Fibroblast of lung (primary cell): ENCODE measurements around the gene NEK2. TPM values are rescaled to one million over a fixed set of nuclear protein-coding genes. Genes with fewer than 3 reads are reported as not detected.
A peak's percentile ranks its signal among the peaks of the same experiment; 100 is the strongest.

Source experiments
- DNase-seq, 2 donors: peaks; one replicate each; pipeline versions ENCODE4 v3.0.0 to v3.0.0-alpha.2; 2010; ENCODE audit warnings: low read depth in 2 of 2
- H2AFZ ChIP-seq: 2 replicates; pipeline ENCODE4 v1.5.1; 2012; ENCODE audit warnings: low read length, control low read depth, inconsistent platforms
- H3K27ac ChIP-seq: 2 replicates; pipeline ENCODE4 v1.5.1; 2011; ENCODE audit warnings: low read length, control low read depth; ENCODE audit not compliant: insufficient read depth
- H3K27me3 ChIP-seq: 2 replicates; pipeline ENCODE4 v1.5.1; 2011; ENCODE audit warnings: mild to moderate bottlenecking, low read length; ENCODE audit not compliant: control insufficient read depth, insufficient read depth
- H3K36me3 ChIP-seq: 2 replicates; pipeline ENCODE4 v1.5.1; 2011; ENCODE audit warnings: low read length; ENCODE audit not compliant: control insufficient read depth, insufficient read depth
- H3K4me1 ChIP-seq: 2 replicates; pipeline ENCODE4 v1.5.1; 2011; ENCODE audit warnings: low read length; ENCODE audit not compliant: control insufficient read depth, insufficient read depth; ENCODE audit errors: extremely low read depth
- H3K4me2 ChIP-seq: 2 replicates; pipeline ENCODE4 v1.5.1; 2011; ENCODE audit warnings: low read length, control low read depth; ENCODE audit not compliant: insufficient read depth; ENCODE audit errors: extremely low read depth
- H3K4me3 ChIP-seq, 4 experiments: fragments of 200-600 bp in 1 of 4; sonication (generic) in 1 of 4; replicated peaks in 1 of 4; 2 replicates each; pipeline ENCODE4 v1.5.1; 2011 to 2016; ENCODE audit warnings: low read length in 4 of 4, low read depth in 3 of 4, mild to moderate bottlenecking in 3 of 4, control low read depth in 2 of 4, inconsistent platforms in 1 of 4, mixed read lengths in 1 of 4; ENCODE audit not compliant: insufficient read depth in 1 of 4; ENCODE audit errors: control extremely low read depth in 1 of 4
- H3K79me2 ChIP-seq: 2 replicates; pipeline ENCODE4 v1.5.1; 2012; ENCODE audit warnings: mild to moderate bottlenecking, low read length, inconsistent platforms; ENCODE audit not compliant: control insufficient read depth, insufficient read depth
- H3K9ac ChIP-seq: 2 replicates; pipeline ENCODE4 v1.5.1; 2011; ENCODE audit warnings: mild to moderate bottlenecking, low read length, control low read depth; ENCODE audit not compliant: insufficient read depth
- H3K9me3 ChIP-seq: 2 replicates; pipeline ENCODE4 v1.5.1; 2012; ENCODE audit warnings: low read depth, low read length; ENCODE audit not compliant: control insufficient read depth, insufficient read depth
- H4K20me1 ChIP-seq: 2 replicates; pipeline ENCODE4 v1.5.1; 2011; ENCODE audit warnings: low read length; ENCODE audit not compliant: control insufficient read depth, insufficient read depth; ENCODE audit errors: extremely low read depth
- CTCF ChIP-seq, 2 donors: IDR thresholded peaks in 1 of 2; conservative IDR thresholded peaks in 1 of 2; 1 replicate in 1 of 2; 2 replicates in 1 of 2; pipeline ENCODE4 v1.5.1; 2011 to 2012; ENCODE audit warnings: low read length in 2 of 2, control low read depth in 1 of 2, inconsistent platforms in 1 of 2, low read depth in 1 of 2, mild to moderate bottlenecking in 1 of 2
- EZH2 ChIP-seq: IDR thresholded peaks from 2 replicates; pipeline ENCODE4 v1.5.1; 2012; ENCODE audit warnings: low read length, control low read depth, mild to moderate bottlenecking; ENCODE audit errors: missing control alignments
- polyA plus RNA-seq, 2 donors: library from polyadenylated mRNA; depleted of rRNA in 1 of 2; stranded (reverse) in 1 of 2; unstranded in 1 of 2; fragments of >200 nt; gene quantifications; 2 replicates each; pipeline ENCODE4 v1.2.1, GENCODE V29; 2011 to 2012; ENCODE audit warnings: missing spikeins in 1 of 2
- total RNA-seq: library from RNA; depleted of rRNA; stranded (reverse); fragments of >200 nt; gene quantifications from 2 replicates; pipeline ENCODE4 v1.2.1, GENCODE V29; 2014

The NEK2 gene
- total and polyA plus RNA-seq, 2 donors (not counting 1 experiment from before 2014, with no cell fraction given), result 6.8 to 12.7 TPM

- no peaks in the 10 kb centered on the region for H3K79me2 ChIP-seq
- no peak overlapping the region for H3K4me3 ChIP-seq
- H3K27ac ChIP-seq, result no peak overlapping the region
- peak overlapping the region; percentile 60 for H2AFZ ChIP-seq
- peaks cover 6% of the 10 kb centered on the region for H3K4me1 ChIP-seq
- H3K9ac ChIP-seq, result no peak overlapping the region
- H3K4me2 ChIP-seq, result no peak overlapping the region
- H3K27me3 ChIP-seq, result no peaks in the 10 kb centered on the region
- no peaks in the 10 kb centered on the region for H3K36me3 ChIP-seq
- H3K9me3 ChIP-seq, result no peaks in the 10 kb centered on the region
- no peaks in the 10 kb centered on the region for H4K20me1 ChIP-seq
- peak; percentile 39 to 62 for DNase-seq
- TF ChIP-seq EZH2 (no peak), CTCF (conservative IDR thresholded peaks at IDR 0.05 in 1 of 2, IDR thresholded peaks at IDR 0.05 in 1 of 2; ENCODE audit: low read depth in 1 of 2, low read length in 2 of 2) (no peak)
These were observed 59.0 kb downstream of the NEK2 start for GRCh38 chr1:211616231-211616964.

- no peaks in the 10 kb centered on the region for H3K27me3 ChIP-seq
- H3K79me2 ChIP-seq, result no peaks in the 10 kb centered on the region
- TF ChIP-seq EZH2 (no peak), CTCF (conservative IDR thresholded peaks at IDR 0.05 in 1 of 2, IDR thresholded peaks at IDR 0.05 in 1 of 2; ENCODE audit: low read depth in 1 of 2, low read length in 2 of 2) (no peak)
- H2AFZ ChIP-seq, result no peak overlapping the region
- no peaks in the 10 kb centered on the region for H4K20me1 ChIP-seq
- H3K4me3 ChIP-seq, result no peak overlapping the region
- H3K9me3 ChIP-seq, result no peaks in the 10 kb centered on the region
- H3K27ac ChIP-seq, result no peak overlapping the region
- H3K36me3 ChIP-seq, result no peaks in the 10 kb centered on the region
- no peak overlapping the region for H3K4me2 ChIP-seq
- no peak for DNase-seq
- H3K9ac ChIP-seq, result no peak overlapping the region
- peaks cover 6% of the 10 kb centered on the region for H3K4me1 ChIP-seq
These were observed 60.8 kb downstream of the NEK2 start for GRCh38 chr1:211614615-211615014.

GRCh38 chr1:211613951-211614350, 61.5 kb downstream of the NEK2 start:
- Histone ChIP-seq H2AFZ (no peak overlapping the region), H3K79me2 (no peaks in the 10 kb centered on the region), H3K9me3 (no peaks in the 10 kb centered on the region), H3K4me3 (no peak overlapping the region), H3K27me3 (no peaks in the 10 kb centered on the region), H3K36me3 (no peaks in the 10 kb centered on the region), H4K20me1 (no peaks in the 10 kb centered on the region), H3K27ac (peak overlapping the region; percentile 35), H3K4me2 (no peak overlapping the region), H3K4me1 (peaks cover 6% of the 10 kb centered on the region), H3K9ac (no peak overlapping the region)
- TF ChIP-seq CTCF (conservative IDR thresholded peaks at IDR 0.05 in 1 of 2, IDR thresholded peaks at IDR 0.05 in 1 of 2; ENCODE audit: low read depth in 1 of 2, low read length in 2 of 2) (no peak), EZH2 (no peak)
- peak in 1 of 2 donors; percentile 23 for DNase-seq
